Mesenchymal stem cell (in vitro differentiated cells and primary cell): ENCODE data around the gene GREM2.

Experiments used
- DNase-seq: peaks from one replicate; pipeline ENCODE4 v3.0.0-alpha.2; 2013
- H2AFZ ChIP-seq: one replicate; pipeline ENCODE4 v1.6.1; 2013; ENCODE audit warnings: low read depth, mild to moderate bottlenecking, control low read depth, inconsistent platforms, low read length, moderate library complexity
- H2AK5ac ChIP-seq: 2 replicates; pipeline ENCODE4 v1.6.1; 2013; ENCODE audit warnings: low read length, moderate library complexity, mild to moderate bottlenecking, inconsistent platforms; ENCODE audit not compliant: severe bottlenecking
- H2BK120ac ChIP-seq: one replicate; pipeline ENCODE4 v1.6.1; 2013; ENCODE audit warnings: low read depth, mild to moderate bottlenecking, inconsistent platforms, low read length, moderate library complexity
- H2BK12ac ChIP-seq, 2 experiments: one replicate each; pipeline ENCODE4 v1.6.1; 2013; ENCODE audit warnings: inconsistent platforms in 2 of 2, low read length in 2 of 2, mild to moderate bottlenecking in 2 of 2, moderate library complexity in 2 of 2, control low read depth in 1 of 2
- H2BK15ac ChIP-seq: one replicate; pipeline ENCODE4 v1.6.1; 2013; ENCODE audit warnings: mild to moderate bottlenecking, low read depth, inconsistent platforms; ENCODE audit not compliant: poor library complexity, severe bottlenecking
- H2BK5ac ChIP-seq: 2 replicates; pipeline ENCODE4 v1.6.1; 2013; ENCODE audit warnings: low read depth, mild to moderate bottlenecking, low read length, control low read depth, inconsistent platforms; ENCODE audit not compliant: poor library complexity, severe bottlenecking
- H3K14ac ChIP-seq, 2 experiments: one replicate each; pipeline ENCODE4 v1.6.1; 2013; ENCODE audit warnings: inconsistent platforms in 2 of 2, low read length in 2 of 2, control low read depth in 1 of 2, mild to moderate bottlenecking in 1 of 2, moderate library complexity in 1 of 2
- H3K18ac ChIP-seq, 2 experiments: one replicate each; pipeline ENCODE4 v1.6.1; 2013; ENCODE audit warnings: inconsistent platforms in 2 of 2, low read length in 2 of 2, control low read depth in 1 of 2, low read depth in 1 of 2, mild to moderate bottlenecking in 1 of 2
- H3K23ac ChIP-seq, 2 experiments: one replicate each; pipeline ENCODE4 v1.6.1; 2013; ENCODE audit warnings: inconsistent platforms in 2 of 2, low read length in 2 of 2, mild to moderate bottlenecking in 2 of 2, moderate library complexity in 2 of 2, control low read depth in 1 of 2
- H3K27ac ChIP-seq: 2 replicates; pipeline ENCODE4 v1.5.1; 2013; ENCODE audit warnings: mild to moderate bottlenecking, moderate library complexity, low read length, control low read depth, inconsistent platforms; ENCODE audit not compliant: poor library complexity, severe bottlenecking
- H3K27me3 ChIP-seq, 2 experiments: 2 replicates each; pipeline versions ENCODE4 v1.6.1 to v1.7.0; 2013; ENCODE audit warnings: low read length in 2 of 2, mild to moderate bottlenecking in 2 of 2, moderate library complexity in 2 of 2, control low read depth in 1 of 2, inconsistent platforms in 1 of 2; ENCODE audit not compliant: control insufficient read depth in 1 of 2, insufficient read depth in 1 of 2
- H3K36me3 ChIP-seq, 2 experiments: 2 replicates each; pipeline versions ENCODE4 v1.6.1 to v1.7.0; 2013; ENCODE audit warnings: low read length in 2 of 2, control low read depth in 1 of 2, inconsistent platforms in 1 of 2, low read depth in 1 of 2, mild to moderate bottlenecking in 1 of 2; ENCODE audit not compliant: insufficient read depth in 2 of 2, control insufficient read depth in 1 of 2
- H3K4ac ChIP-seq, 2 experiments: one replicate each; pipeline ENCODE4 v1.6.1; 2013; ENCODE audit warnings: inconsistent platforms in 2 of 2, low read length in 2 of 2, mild to moderate bottlenecking in 2 of 2, moderate library complexity in 2 of 2, control low read depth in 1 of 2, low read depth in 1 of 2
- H3K4me1 ChIP-seq: 2 replicates; pipeline ENCODE4 v1.6.1; 2013; ENCODE audit warnings: low read depth, low read length, control low read depth; ENCODE audit not compliant: control insufficient read depth, insufficient read depth
- H3K4me2 ChIP-seq: 2 replicates; pipeline ENCODE4 v1.6.1; 2013; ENCODE audit warnings: low read length, mild to moderate bottlenecking, inconsistent platforms; ENCODE audit not compliant: poor library complexity, severe bottlenecking
- H3K4me3 ChIP-seq, 2 experiments: 2 replicates each; pipeline versions ENCODE4 v1.5.1 to v1.7.0; 2013; ENCODE audit warnings: low read length in 2 of 2, mild to moderate bottlenecking in 2 of 2, control low read depth in 1 of 2, low read depth in 1 of 2; ENCODE audit not compliant: insufficient read depth in 1 of 2
- H3K79me1 ChIP-seq: replicated peaks from 2 replicates; pipeline ENCODE4 v1.6.1; 2013; ENCODE audit warnings: mild to moderate bottlenecking, control low read depth, low read length, inconsistent platforms; ENCODE audit not compliant: poor library complexity, severe bottlenecking
- H3K9ac ChIP-seq: 2 replicates; pipeline ENCODE4 v1.7.0; 2013; ENCODE audit warnings: mild to moderate bottlenecking, low read length, moderate library complexity
- H3K9me3 ChIP-seq: 2 replicates; pipeline ENCODE4 v1.7.0; 2013; ENCODE audit warnings: mild to moderate bottlenecking, low read length; ENCODE audit not compliant: control insufficient read depth
- H4K8ac ChIP-seq: one replicate; pipeline ENCODE4 v1.6.1; 2013; ENCODE audit warnings: inconsistent platforms, mild to moderate bottlenecking, low read length, moderate library complexity
- H4K91ac ChIP-seq: one replicate; pipeline ENCODE4 v1.6.1; 2013; ENCODE audit warnings: mild to moderate bottlenecking, low read length, inconsistent platforms
- WGBS: methylation state at CpG from one replicate; pipeline ENCODE4 v1.1.7; 2013; ENCODE audit warnings: mixed read lengths; 5-methylcytosine and 5-hydroxymethylcytosine counted together

GREM2 gene

DNA sequence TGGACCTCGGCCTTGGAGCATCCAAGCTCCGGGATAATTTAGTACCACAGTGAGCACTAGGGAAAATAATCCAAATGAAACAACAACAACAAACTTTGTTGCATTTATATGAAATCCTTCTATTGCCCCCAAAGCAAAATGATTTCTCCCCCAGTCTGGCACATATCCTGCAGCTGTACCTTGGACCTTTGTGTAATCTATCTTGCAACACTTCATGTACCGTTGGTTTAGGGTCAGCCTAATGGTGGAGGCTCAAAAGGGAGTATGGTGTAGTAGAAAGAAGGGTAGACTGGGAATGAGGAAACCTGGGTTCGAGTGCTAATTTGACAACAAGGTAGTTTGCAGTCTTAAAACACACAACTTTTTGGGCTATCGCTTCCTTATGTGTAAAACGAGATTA lies 12.1 kb downstream of the GREM2 start:
- no peak overlapping the region for H3K4me3 ChIP-seq
- no peak overlapping the region for H3K27ac ChIP-seq
- no peak overlapping the region for H3K4ac ChIP-seq
- H2AFZ ChIP-seq: no peak overlapping the region
- no peak overlapping the region for H3K23ac ChIP-seq
- WGBS: 91% methylated on average over 6 of the region's 6 CpGs
- H3K14ac ChIP-seq: no peak overlapping the region
- no peak overlapping the region for H4K8ac ChIP-seq
- no peak overlapping the region for H2AK5ac ChIP-seq
- no peak overlapping the region for H4K91ac ChIP-seq
- H3K27me3 ChIP-seq: no peaks in the 10 kb centered on the region
- no peak overlapping the region for H2BK120ac ChIP-seq
- no peak overlapping the region for H3K18ac ChIP-seq
- H2BK5ac ChIP-seq: no peak overlapping the region
- no peaks in the 10 kb centered on the region for H3K79me1 ChIP-seq
- no peak overlapping the region for H2BK12ac ChIP-seq
- H2BK15ac ChIP-seq: no peak overlapping the region
- H3K36me3 ChIP-seq: peaks cover 0 to 32% of the 10 kb centered on the region in 2 experiments
- H3K9me3 ChIP-seq: no peaks in the 10 kb centered on the region
- H3K4me1 ChIP-seq: no peaks in the 10 kb centered on the region
- no peak for DNase-seq
- H3K4me2 ChIP-seq: no peak overlapping the region
- no peak overlapping the region for H3K9ac ChIP-seq

DNA sequence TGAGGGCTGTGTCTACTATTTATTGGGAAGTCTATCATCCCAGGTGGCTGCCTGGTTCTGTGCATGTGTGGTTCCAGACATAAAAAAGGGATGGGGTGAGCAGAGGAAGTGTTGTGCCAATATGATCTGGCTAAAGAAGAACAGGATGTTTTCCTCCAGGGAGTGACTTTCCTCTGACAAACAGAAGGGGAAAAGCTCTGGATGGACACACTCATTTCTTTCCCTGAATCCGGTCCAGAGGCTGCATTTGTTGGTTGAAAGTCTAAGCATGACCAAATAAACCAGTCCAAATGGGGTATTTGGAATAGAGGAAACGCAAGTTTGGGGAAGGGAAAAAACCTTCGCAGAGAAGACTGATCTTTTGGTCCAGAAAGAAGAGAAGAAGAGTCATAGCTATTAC lies 12.7 kb downstream of the GREM2 start:
- H2BK12ac ChIP-seq: no peak overlapping the region
- no peaks in the 10 kb centered on the region for H3K9me3 ChIP-seq
- no peak overlapping the region for H2BK120ac ChIP-seq
- WGBS: 93% methylated on average over 3 of the region's 3 CpGs
- peak overlapping the region; percentile 22 for H2AK5ac ChIP-seq
- H3K18ac ChIP-seq: no peak overlapping the region
- no peak overlapping the region for H3K9ac ChIP-seq
- H3K14ac ChIP-seq: no peak overlapping the region
- H2AFZ ChIP-seq: no peak overlapping the region
- H3K27me3 ChIP-seq: no peaks in the 10 kb centered on the region
- no peak overlapping the region for H3K4ac ChIP-seq
- no peak overlapping the region for H3K23ac ChIP-seq
- H3K79me1 ChIP-seq: no peaks in the 10 kb centered on the region
- no peak for DNase-seq
- H3K4me3 ChIP-seq: no peak overlapping the region
- no peak overlapping the region for H3K27ac ChIP-seq
- H3K36me3 ChIP-seq: peaks cover 0 to 32% of the 10 kb centered on the region in 2 experiments
- no peak overlapping the region for H4K91ac ChIP-seq
- no peaks in the 10 kb centered on the region for H3K4me1 ChIP-seq
- H3K4me2 ChIP-seq: no peak overlapping the region
- H2BK15ac ChIP-seq: no peak overlapping the region
- no peak overlapping the region for H2BK5ac ChIP-seq
- no peak overlapping the region for H4K8ac ChIP-seq

DNA sequence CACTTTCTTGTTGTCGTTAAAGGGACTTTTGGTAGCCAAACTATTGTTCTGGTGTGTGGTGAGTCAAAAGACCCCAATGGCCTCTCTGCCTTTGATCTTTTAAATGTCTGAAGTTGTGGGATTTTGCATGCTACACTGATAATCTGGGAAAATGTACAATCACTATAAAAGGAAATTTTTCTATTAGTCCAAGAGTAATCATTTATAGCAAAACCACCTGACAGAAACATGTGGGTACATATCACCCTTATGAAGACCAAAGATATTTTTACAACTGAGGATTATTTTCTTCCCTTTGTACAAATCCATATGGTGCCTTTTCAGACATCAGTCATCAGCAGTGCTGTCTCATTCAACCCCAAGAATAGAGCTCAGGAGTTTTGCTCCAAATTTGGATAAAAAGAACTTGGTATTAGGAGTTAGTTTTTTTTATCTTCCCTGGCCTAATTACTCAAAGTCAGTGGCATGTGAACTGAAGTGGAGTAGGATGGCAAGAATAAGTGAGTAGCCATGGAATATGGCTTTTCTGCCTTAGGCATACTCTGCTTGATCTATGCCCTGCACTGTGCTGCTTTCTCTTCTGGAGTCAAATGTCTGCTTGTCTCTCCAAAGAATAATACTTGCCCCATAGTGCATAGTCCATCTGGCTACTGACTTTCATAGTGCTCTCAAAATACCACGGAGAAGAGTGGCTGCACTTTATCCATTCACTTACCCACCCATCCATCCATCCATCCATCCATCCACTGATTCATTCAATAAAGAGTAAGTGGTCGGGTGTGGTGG lies 13.5 kb downstream of the GREM2 start:
- H4K8ac ChIP-seq: no peak overlapping the region
- H3K27ac ChIP-seq: no peak overlapping the region
- no peak overlapping the region for H2BK12ac ChIP-seq
- no peak overlapping the region for H3K23ac ChIP-seq
- H2AFZ ChIP-seq: no peak overlapping the region
- no peak overlapping the region for H2BK15ac ChIP-seq
- H3K14ac ChIP-seq: no peak overlapping the region
- no peak overlapping the region for H2AK5ac ChIP-seq
- H3K18ac ChIP-seq: no peak overlapping the region
- H3K4ac ChIP-seq: no peak overlapping the region
- 96% methylated on average over 3 of the region's 3 CpGs for WGBS
- no peak overlapping the region for H3K4me2 ChIP-seq
- H3K79me1 ChIP-seq: no peaks in the 10 kb centered on the region
- no peak for DNase-seq
- no peak overlapping the region for H4K91ac ChIP-seq
- no peak overlapping the region for H2BK5ac ChIP-seq
- H3K9me3 ChIP-seq: no peaks in the 10 kb centered on the region
- no peaks in the 10 kb centered on the region for H3K27me3 ChIP-seq
- peaks cover 0 to 33% of the 10 kb centered on the region in 2 experiments for H3K36me3 ChIP-seq
- H2BK120ac ChIP-seq: no peak overlapping the region
- H3K4me1 ChIP-seq: no peaks in the 10 kb centered on the region
- H3K4me3 ChIP-seq: peak overlapping the region in 1 of 2 experiments; percentile 66
- peak overlapping the region; percentile 76 for H3K9ac ChIP-seq

DNA sequence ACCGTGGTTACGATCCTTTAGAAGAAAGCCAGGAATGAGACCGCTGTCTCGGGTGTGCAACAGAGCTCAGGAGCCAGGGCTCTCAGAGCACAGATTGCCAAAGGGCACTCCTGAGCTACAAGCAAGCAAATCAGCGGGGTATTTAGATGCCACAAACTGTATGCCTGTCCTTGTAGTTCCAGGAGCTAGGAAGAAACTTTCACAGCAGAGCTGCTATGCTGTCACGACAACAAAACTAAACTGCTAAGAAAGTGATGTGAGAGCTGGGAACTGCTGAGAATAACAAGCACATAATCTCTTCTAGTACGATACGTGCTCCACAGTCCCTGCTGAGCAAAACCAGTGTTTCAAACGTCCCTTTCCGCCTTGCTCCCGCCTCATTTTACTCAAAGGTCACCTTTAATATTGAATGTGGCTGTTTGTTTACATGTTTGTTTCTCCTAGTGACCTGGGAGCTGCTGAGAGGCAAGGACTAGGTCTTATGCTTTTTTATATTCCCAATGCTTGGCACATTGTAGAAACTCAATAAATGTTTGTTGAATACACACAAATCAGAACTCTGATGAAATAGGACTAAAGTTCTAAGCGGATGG lies 14.7 kb downstream of the GREM2 start:
- Histone ChIP-seq H3K4me3 (peak overlapping the region in 1 of 2 experiments; percentile 66), H3K4me1 (no peaks in the 10 kb centered on the region), H3K27ac (no peak overlapping the region), H2BK5ac (no peak overlapping the region), H3K18ac (no peak overlapping the region), H3K23ac (no peak overlapping the region), H2BK15ac (no peak overlapping the region), H2AFZ (no peak overlapping the region), H3K4ac (no peak overlapping the region), H3K79me1 (no peaks in the 10 kb centered on the region), H3K14ac (no peak overlapping the region), H2AK5ac (no peak overlapping the region), H3K27me3 (no peaks in the 10 kb centered on the region), H4K8ac (no peak overlapping the region), H2BK12ac (peak overlapping the region in 1 of 2 experiments; percentile 28), H4K91ac (no peak overlapping the region), H2BK120ac (no peak overlapping the region), H3K9me3 (no peaks in the 10 kb centered on the region), H3K9ac (peak overlapping the region; percentile 76), H3K4me2 (no peak overlapping the region), H3K36me3 (peaks cover 0 to 42% of the 10 kb centered on the region in 2 experiments)
- 89% methylated on average over 7 of the region's 12 CpGs for WGBS
- DNase-seq: no peak
